NAMALWA (cell line): ENCODE results near the gene CDR2.
"Not testable (repeated sequence)": the region's sequence is repeated elsewhere in the genome, so short reads cannot be mapped to it uniquely, and the experiment has no call there.

Source experiments
- DNase-seq: peaks from one replicate; pipeline ENCODE4 v3.0.0-alpha.2; 2015; ENCODE audit warnings: low spot score

The CDR2 gene

DNA sequence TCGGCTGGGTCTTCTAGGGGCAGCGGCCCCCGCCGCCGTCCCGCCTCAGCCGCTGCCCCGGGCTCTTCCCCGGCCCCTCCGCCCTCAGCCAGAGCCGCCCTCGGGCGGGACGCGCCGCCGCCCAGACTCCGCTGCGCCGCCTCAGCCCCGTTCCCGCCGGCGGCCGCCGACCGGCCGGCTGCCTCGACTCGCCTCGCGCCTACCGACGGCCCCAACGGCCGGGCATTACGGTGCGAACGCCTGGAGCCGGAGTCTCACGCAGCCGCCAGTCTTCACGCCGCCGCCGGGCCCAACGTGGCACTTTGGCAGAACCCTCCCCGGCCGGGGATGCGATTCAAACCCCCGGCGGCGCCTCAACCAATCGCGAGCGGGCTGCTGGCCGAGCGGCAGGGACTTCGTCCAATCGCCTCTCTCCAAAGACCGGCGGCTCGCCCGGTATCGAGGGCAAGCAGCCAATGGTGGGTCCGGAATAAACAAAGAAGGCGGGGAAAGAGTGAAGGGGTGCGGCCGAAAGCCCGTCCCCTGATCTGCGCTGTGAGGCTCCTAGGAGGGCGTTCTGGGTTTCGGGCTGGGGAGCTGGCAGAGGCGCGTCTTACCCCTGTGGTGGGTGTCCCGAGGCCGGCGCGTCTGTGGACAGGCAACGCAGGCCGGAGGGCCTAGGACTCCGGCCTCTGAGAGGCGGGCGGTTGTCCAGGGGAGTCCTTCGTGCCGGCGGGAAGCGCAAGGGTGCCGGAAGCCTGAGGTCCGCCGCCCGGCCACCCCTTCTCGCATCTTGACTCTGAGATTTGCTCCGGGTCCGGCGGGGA is at the start of gene CDR2:
Gene CDR2, minus strand, starts transcription at position 309 of the 806 bp plus-strand sequence. CDS start 310 bp downstream, outside the sequence.
- peak; percentile 98 for DNase-seq

DNA sequence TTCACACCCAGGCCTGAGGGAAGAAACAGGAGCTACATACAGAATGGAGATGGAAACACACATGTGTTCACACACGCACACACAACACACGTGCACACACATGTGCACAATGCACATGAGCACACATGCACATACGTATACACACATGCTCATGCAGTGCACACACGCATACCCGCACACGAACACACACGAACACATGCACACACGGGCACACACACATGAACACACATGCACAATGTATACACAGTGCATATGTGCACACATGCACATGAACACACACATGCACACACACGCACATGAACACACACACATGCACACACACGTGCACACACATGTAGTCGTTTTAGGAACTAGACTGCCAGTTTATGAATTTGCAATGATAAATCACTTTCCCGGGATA is 49.3 kb upstream of the CDR2 start:
- no peak for DNase-seq

DNA sequence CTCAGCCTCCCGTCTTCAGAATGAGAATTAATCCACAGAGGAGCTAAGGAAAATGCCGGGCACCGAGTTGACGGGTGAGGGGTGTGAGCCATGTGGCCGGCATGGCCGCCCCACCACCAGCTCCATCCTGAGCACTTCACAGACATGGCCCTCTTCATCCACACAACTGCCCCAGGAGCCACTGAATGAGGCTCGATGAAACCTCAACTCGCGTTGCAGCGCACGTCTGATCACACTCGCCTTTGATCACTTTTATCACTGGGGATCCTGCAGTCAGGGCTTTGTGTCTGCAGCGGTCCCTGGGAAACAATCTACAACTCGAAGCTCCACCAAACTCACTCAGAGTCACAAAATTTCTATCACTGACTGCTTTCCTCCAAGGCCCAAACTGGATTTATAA is 46.7 kb upstream of the CDR2 start:
- no peak for DNase-seq

DNA sequence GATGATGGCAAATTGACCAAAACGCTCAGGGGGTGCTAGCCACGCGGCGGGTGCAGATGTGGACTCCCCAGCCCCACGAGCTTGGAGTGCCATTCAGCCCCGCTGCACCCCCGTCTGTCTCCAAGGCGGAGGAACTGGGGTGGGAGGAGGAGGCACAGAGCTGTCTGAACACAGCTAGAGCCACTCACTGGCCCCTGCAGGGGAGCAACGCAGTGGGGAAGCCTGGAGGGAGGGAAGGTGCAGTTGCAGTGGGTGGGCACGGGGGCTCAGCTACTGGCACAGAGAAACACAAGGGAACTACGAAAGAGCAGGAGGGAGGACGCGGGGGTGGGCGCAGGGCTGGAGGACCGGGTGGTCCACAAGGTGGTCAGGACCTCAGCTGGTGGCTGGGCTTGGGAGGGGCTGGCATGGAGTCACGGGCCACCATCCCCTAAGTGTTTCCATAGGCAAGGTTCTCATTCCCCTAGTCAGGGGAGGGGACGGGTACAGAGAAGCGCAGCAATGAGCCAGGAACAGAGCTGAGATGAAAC is 46.3 kb upstream of the CDR2 start:
- DNase-seq: no peak

DNA sequence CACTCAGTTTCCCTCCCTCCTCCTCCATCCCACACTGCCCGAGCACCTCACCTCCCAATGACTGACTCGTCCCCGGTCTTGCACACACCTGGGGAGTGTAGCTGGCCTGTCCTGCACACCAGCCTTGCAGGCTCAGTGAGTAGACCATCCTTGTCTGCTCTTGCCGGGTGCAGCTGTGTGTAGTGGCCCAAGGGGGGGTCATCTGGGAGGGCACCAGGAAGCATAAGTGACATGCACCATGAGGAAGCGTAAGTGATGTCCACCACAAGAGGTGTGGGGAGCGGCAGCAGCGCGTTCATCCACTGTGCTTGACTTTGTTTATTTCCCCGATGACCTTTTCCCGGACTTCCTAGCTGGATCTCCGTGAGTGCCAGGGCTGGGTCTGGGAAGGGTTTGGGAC is 45.5 kb upstream of the CDR2 start:
- DNase-seq: no peak

DNA sequence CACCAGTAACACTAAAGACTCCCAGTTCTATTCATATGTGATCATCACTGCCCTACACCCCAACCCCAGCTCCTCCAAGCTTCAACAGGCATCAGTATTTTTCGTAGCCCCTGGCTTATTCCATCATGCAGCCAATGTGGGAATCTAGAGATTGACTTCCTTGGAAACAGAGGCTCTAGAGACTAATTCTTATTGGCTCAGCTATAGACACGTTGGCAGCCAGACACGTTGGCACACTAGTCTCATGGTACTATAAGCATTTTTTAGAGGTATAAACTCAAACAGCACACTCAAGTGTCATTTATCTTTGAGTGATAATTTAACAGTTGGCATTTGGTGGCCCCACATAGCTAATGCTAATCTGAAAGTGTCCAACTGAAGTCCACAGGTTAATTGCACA is 44.4 kb upstream of the CDR2 start:
- no peak for DNase-seq

DNA sequence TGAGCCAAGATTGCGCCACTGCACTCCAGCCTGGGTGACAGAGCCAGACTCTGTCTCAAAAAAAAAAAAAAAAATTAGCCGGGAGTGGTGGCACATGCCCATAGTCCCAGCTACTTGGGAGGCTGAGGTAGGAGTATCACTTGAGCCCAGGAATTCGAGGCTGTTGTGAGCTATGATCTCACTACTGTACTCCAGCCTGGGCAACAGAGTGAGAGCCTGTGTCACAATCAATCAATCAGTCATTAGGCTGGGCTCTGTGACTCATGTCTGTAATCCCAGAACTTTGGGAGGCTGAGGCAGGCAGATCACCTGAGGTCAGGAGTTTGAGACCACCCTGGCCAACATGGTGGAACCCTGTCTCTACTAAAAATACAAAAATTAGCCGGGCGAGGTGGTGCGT is 43.4 kb upstream of the CDR2 start:
- DNase-seq: not testable (repeated sequence)

DNA sequence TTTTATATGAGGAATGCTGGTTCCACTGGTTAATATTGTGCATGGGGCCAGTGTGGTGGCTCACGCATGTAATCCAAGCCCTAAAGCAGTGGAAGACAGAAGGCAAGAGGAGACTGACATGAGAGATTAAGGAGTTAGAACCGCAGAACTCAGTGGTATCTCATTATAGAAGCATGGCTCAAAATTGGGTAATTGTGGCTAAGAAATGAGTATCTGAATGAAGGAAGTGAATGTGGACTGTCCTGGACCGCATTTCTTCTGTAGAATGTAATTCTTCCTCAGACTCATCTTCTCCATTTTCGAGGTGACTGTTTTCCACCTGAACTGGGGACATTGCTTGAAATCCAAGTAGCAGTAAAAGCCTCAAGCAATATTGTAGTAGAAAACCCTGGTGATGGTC is 42.6 kb upstream of the CDR2 start:
- DNase-seq: no peak

DNA sequence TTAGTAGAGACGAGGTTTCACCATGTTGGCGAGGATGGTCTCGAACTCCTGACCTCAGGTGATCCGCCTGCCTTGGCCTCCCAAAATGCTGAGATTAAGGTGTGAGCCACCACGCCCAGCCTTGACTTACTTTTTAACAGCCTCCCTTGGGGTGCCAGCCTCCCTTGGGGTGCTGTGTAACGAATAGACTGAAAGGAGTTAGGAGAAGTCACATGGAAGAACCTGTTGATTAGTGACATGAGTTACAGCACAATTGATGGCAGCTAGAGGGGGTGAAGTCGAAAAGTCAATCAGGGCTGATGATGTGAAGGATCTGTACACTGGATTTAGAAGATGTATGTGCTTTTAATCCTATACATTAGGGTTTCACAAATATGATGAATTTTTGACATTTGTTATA is 39.4 kb upstream of the CDR2 start:
- DNase-seq: no peak

DNA sequence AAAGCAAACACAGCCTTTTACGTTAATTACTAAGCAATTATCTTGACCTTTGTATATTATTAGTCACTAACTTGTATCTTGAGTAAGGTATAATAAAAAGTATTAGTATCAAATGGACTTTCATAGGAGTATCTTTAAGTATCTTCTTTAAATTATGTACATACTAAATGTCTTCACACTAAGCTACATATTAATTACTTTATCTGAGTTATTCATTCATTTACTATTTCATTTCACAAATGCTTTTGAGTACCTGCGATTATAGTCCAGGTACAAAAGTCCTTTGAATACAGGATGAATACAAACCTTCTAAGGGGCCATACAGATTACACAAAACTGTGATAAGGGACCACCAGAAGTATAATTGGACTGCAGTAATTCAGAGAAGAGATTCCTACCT is 33.1 kb upstream of the CDR2 start:
- no peak for DNase-seq

DNA sequence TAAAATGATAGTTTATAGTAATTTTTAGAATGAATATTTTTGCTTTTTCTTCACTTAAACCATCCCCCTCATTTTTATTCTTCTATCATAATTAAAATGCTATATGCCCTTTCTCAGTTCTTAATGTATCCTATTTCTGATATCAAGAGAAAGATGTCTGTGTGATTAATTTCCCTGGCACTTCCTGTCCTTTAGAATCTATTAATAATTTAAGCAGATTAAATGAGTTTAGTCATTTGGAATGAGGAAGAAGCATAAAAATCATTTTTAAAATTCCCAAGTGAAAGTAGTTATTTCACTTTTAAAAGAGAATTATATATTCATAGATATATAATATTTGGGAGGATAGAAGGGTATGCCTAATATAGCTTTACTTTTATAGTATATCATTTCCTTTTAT is 27.8 kb upstream of the CDR2 start:
- no peak for DNase-seq

DNA sequence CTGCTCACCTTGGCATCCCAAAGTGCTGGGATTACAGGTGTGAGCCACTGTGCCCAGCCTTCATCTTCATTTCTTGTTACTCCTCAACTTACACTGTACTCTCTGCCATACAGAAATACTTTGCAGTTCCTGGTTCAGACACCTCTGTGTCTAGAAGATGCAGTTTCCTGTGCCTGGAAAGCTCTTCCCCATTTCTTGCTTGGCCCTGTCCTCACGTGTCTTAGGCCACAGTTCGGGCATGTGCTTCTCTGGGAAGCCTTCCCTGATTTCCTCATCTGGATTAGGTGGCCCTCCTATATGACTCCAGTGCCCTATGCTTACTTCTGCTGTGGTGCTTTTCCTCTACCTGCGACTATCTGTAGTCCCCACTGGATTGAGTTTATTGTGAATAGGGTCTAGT is 26.5 kb upstream of the CDR2 start:
- DNase-seq: no peak

DNA sequence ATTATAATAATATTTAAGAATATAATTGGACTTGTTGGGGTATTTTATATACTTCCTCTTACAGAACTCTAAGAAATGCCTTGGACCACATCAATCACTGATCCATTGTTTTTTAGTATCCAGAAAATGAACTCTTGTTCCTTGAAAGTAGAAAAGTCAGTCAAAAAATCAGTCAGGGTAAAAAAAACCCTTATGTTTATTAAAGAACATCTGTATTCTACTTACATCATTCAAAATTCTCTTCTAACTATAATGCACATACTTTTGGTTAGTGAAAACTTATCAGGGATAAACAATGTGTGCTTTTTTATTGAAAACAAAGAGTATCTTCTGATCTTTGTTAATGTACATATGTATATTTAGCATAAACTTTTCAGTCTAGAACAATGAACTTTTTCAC is 23.5 kb upstream of the CDR2 start:
- DNase-seq: no peak

DNA sequence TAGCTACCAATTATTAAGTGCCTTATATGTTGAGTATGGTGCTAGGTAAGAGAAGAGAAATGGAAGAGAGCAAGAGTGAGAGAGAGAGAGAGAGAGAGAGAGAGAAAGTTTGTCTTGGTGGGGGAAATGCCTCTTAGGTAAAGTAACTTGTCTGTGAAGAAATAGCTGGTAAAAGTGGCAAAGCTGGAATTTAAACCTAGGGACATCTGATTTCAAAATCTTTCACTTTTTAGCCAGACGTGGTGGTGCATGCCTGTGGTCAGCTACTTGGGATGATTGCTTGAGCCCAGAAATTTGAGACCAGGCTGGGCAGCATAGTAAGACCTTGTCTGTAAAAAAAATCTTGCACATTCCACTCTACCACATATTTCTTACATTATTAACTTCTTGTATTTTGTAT is 23.0 kb upstream of the CDR2 start:
- no peak for DNase-seq

DNA sequence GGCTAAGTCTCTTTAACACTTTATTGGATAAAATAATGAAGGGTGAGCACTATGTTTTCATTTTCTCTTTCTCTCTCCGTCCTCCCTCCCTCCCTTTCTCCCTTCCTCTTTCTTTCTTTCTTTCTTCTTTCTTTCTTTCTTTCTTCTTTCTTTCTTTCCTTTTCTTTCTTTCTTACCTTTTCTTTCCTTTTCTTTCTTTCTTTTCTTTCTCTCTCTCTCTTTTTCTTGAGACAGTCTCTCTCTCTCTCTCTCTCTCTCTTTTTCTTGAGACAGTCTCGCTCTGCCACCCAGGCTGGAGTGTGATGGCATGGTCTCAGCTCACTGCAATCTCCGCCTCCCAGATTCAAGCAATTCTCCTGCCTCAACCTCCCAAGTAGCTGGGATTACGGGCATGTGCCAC is 21.5 kb upstream of the CDR2 start:
- no peak for DNase-seq

DNA sequence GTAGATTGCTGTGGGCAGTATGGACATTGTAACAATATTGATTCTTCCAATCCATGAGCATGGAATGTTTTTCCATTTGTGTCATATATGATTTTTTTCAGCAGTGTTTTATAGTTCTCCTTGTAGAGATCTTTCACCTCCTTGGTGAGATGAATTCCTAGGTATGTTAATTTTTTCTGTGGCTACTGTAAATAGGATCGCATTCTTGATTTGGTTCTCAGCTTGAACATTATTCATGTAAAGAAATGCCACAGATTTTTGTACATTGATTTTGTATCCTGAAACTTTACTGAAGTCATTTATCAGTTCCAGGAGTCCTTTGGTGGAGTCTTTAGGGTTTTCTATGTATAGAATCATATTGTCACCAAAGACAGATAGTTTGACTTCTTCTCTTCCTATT is 19.7 kb upstream of the CDR2 start:
- DNase-seq: no peak

DNA sequence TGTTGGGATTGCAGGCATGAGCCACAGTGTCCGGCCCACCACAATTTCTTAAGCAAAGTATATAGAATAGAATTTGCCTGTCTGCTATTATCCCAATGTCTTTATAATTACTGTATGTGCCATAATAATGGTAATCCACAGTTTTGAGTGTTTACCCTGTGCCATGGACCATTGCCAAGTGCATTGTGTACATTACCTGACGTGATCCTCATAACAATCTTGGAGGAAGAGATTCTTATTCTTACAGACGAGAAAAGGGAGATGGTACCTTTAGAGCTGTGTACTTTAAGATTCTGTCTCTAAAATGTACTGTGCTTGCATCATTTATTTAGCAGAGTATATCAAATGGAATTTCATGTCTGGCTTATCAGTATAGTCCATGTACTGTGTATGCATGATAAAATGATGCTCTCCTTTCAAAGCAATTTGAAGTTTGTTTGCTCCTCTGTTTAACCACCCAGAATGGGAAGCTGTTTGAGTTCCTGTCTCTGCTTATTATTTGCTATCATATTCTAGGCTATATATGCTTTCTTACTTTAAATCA is 13.8 kb upstream of the CDR2 start:
- no peak for DNase-seq

DNA sequence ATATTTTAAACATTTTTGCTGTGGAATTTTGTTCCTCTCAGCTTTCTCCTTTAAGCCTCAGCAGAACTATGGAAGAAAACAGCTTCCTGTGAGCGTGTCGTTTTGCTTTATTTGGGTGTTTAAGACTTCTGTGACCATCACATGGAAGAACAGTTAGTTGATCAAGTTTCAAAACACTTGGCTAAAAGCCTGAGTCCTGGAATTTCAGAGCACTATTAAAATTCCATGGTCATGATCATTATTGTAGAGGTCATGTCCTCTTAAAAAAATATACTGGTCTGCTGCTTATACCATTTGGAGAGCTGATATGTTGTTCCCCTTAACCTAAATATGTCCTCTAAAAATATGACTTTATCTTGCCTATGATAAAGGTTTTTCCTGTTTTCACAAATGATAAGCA is 12.6 kb upstream of the CDR2 start:
- no peak for DNase-seq

DNA sequence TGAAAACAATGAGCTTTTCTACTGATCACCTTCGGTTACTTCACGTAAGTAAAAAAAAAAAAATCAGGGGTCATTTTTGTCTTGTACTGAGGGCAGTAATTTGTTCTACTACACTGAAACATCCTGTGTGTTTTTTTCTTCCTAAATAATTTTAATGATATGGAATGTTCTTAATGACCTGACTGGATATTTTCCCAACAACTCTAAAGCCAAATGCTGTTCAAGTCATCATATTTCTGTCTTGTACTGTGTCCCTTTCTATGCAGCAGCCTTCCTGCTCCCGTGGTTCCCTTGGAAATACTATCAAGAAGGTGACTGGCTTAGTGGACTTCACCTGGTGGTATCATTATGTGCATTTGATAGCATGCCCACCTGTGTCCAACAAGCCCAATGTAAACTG is 10.8 kb upstream of the CDR2 start:
- DNase-seq: no peak

DNA sequence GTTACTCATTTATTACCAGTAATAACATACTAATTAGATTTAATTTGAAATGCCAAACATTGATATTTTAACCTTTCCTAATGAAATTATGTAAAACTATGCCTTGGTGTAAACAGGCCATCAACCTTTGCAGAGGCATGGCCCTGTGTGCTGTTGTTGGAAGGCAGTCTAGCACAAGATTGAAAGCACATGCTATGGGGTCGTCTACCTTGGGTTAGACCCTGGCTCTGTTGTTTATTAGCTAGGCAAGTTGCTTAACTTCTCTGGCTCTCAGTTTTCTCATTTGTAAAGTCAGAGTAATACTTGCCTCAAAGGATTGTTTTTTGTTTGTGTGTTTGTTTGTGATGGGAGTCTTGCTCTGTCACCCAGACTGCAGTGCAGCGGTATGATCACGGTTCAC is 9.4 kb upstream of the CDR2 start:
- no peak for DNase-seq

DNA sequence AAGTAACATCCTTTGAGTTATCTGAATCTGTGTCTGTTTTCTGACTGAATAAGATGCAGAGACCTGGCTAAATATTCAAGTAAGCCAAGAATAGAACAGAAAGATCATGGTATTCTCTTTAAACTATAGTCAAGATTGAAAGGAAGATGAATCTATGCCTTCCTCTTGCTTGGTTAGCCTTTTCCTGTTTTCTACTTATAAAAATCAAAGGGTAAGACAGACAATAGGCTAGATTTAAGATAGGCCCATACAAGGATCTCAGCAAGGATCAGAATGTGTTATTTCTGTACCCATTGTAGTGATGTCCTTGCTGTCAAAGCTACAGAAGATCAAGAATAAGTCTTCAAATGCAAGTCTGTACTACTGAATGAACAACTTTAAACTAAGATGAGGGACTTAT is 7.0 kb upstream of the CDR2 start:
- no peak for DNase-seq

DNA sequence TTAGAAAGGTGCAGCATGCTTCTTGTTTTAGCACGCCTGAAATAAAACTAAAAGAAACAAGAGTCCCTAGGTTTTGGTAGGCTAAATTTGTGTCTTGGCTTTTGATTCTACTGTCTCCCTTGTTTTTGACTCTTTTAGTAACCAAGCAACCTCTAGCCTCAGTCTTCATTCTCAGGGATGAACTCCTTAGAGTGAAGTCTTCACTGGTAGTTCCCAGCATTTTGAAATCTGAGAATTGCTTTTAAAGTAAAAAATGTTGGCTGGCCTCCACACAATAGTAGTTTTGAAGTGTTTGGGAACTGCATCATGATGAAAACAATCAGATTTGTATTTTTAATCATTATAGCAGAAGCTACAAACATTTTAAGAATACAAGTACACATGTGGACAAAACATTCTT is 6.1 kb upstream of the CDR2 start:
- no peak for DNase-seq

DNA sequence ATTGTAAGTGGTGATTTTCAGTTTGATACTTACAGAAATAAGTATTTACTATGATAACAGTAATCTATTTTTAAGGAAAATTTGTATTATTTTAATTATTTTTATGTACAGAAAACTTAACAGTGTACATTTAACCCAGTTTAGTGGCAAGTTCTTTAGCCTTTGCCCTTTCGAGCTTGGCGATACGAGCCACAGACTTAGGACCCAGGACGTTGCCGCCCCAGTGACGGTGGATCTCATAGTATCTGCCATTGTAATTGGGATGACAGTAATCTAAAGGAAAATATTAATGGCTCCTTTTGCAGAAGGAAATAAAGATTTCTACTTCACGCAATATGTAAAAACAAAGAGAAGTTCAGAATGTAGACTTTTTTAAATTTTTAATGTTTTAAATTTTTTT is 5.2 kb upstream of the CDR2 start:
- DNase-seq: no peak
